KMS-11 (cell line): ENCODE measurements around the gene SLC7A6.

Source experiments
- H2AFZ ChIP-seq: fragments of 200-600 bp; sonication (generic); 2 replicates; pipeline ENCODE4 v1.6.1; 2016; ENCODE audit warnings: antibody characterized with exemption, mixed run types, low read depth
- H3K27ac ChIP-seq: fragments of 200-600 bp; sonication (generic); 2 replicates; pipeline ENCODE4 v1.6.1; 2016; ENCODE audit warnings: mild to moderate bottlenecking, mixed run types
- H3K27me3 ChIP-seq: fragments of 200-600 bp; sonication (generic); 2 replicates; pipeline ENCODE4 v1.6.1; 2017; ENCODE audit warnings: mild to moderate bottlenecking, low read depth, mixed run types, moderate library complexity; ENCODE audit not compliant: insufficient read depth
- H3K36me3 ChIP-seq: fragments of 200-600 bp; sonication (generic); 2 replicates; pipeline ENCODE4 v1.6.1; 2017; ENCODE audit warnings: mild to moderate bottlenecking, mixed run types; ENCODE audit not compliant: insufficient read depth
- H3K4me1 ChIP-seq: fragments of 200-600 bp; sonication (generic); 2 replicates; pipeline ENCODE4 v1.6.1; 2016; ENCODE audit warnings: mild to moderate bottlenecking, low read depth, mixed run types; ENCODE audit not compliant: poor library complexity, severe bottlenecking
- H3K4me2 ChIP-seq: fragments of 200-600 bp; sonication (generic); 2 replicates; pipeline ENCODE4 v1.7.0; 2016; ENCODE audit warnings: mild to moderate bottlenecking, mixed run types
- H3K4me3 ChIP-seq: fragments of 200-600 bp; sonication (generic); IDR thresholded peaks from 2 replicates; pipeline ENCODE4 v1.6.1; 2017; ENCODE audit warnings: low read depth, low read length, mixed read lengths; ENCODE audit not compliant: insufficient read depth
- H3K79me2 ChIP-seq: fragments of 200-600 bp; sonication (generic); 2 replicates; pipeline ENCODE4 v1.6.1; 2016; ENCODE audit warnings: low read depth, mixed run types; ENCODE audit not compliant: insufficient read depth
- H3K9ac ChIP-seq: fragments of 200-600 bp; sonication (generic); 2 replicates; pipeline ENCODE4 v1.6.1; 2016; ENCODE audit warnings: mild to moderate bottlenecking, mixed run types
- H4K20me1 ChIP-seq: fragments of 200-600 bp; sonication (generic); 2 replicates; pipeline ENCODE4 v1.6.1; 2016; ENCODE audit warnings: mild to moderate bottlenecking, mixed run types; ENCODE audit not compliant: insufficient read depth
- CTCF ChIP-seq: fragments of 200-600 bp; sonication (generic); conservative IDR thresholded peaks from 2 replicates; pipeline ENCODE4 v1.6.1; 2017; ENCODE audit warnings: low read depth, mild to moderate bottlenecking, antibody characterized with exemption, low read length, moderate library complexity, mixed read lengths

SLC7A6 gene

GRCh38 chr16:68292425-68292824 is 28.1 kb downstream of the SLC7A6 start:
- no peak overlapping the region for H3K4me2 ChIP-seq
- no peaks in the 10 kb centered on the region for H3K79me2 ChIP-seq
- H2AFZ ChIP-seq: no peak overlapping the region
- H3K4me3 ChIP-seq: no peak overlapping the region
- H4K20me1 ChIP-seq: 0 out of 2 replicates have a peak, but pooled peaks cover 4% of the 10 kb centered on the region
- TF ChIP-seq CTCF: no peak
- H3K27ac ChIP-seq: no peak overlapping the region
- H3K9ac ChIP-seq: no peak overlapping the region
- peaks cover 6% of the 10 kb centered on the region for H3K4me1 ChIP-seq
- no peaks in the 10 kb centered on the region for H3K27me3 ChIP-seq
- no peaks in the 10 kb centered on the region; the same call in 1 of the 2 replicates for H3K36me3 ChIP-seq

- no peak overlapping the region for H3K4me2 ChIP-seq
- H4K20me1 ChIP-seq: 0 out of 2 replicates have a peak, but pooled peaks cover 4% of the 10 kb centered on the region
- H3K4me3 ChIP-seq: no peak overlapping the region
- no peaks in the 10 kb centered on the region; the same call in 1 of the 2 replicates for H3K36me3 ChIP-seq
- no peak overlapping the region for H3K27ac ChIP-seq
- TF ChIP-seq CTCF: no peak
- H3K27me3 ChIP-seq: no peaks in the 10 kb centered on the region
- no peak overlapping the region for H2AFZ ChIP-seq
- no peaks in the 10 kb centered on the region for H3K79me2 ChIP-seq
- peaks cover 13% of the 10 kb centered on the region for H3K4me1 ChIP-seq
- no peak overlapping the region for H3K9ac ChIP-seq
Observed at GRCh38 chr16:68296291-68296690, 32.0 kb downstream of the SLC7A6 start.

- no peaks in the 10 kb centered on the region for H3K79me2 ChIP-seq
- H3K9ac ChIP-seq: no peak overlapping the region
- TF ChIP-seq CTCF: no peak
- no peak overlapping the region for H3K4me2 ChIP-seq
- H4K20me1 ChIP-seq: 0 out of 2 replicates have a peak, but pooled peaks cover 4% of the 10 kb centered on the region
- no peak overlapping the region for H2AFZ ChIP-seq
- no peak overlapping the region for H3K27ac ChIP-seq
- H3K27me3 ChIP-seq: no peaks in the 10 kb centered on the region
- no peak overlapping the region for H3K4me3 ChIP-seq
- H3K36me3 ChIP-seq: no peaks in the 10 kb centered on the region; the same call in 1 of the 2 replicates
- peaks cover 13% of the 10 kb centered on the region for H3K4me1 ChIP-seq
Observed at GRCh38 chr16:68296693-68297092, 32.4 kb downstream of the SLC7A6 start.

GRCh38 chr16:68297908-68298307 is 33.6 kb downstream of the SLC7A6 start:
- TF ChIP-seq CTCF: no peak
- Histone ChIP-seq H4K20me1 (no peaks in the 10 kb centered on the region), H3K4me3 (no peak overlapping the region), H3K4me2 (no peak overlapping the region), H3K27ac (no peak overlapping the region), H3K9ac (no peak overlapping the region), H3K27me3 (no peaks in the 10 kb centered on the region), H3K36me3 (no peaks in the 10 kb centered on the region; the same call in 1 of the 2 replicates), H2AFZ (no peak overlapping the region), H3K4me1 (peaks cover 13% of the 10 kb centered on the region), H3K79me2 (peaks cover 6% of the 10 kb centered on the region; the same call in 1 of the 2 replicates)
